ENCODE results near the gene TBC1D22B.

TBC1D22B gene, protein sequence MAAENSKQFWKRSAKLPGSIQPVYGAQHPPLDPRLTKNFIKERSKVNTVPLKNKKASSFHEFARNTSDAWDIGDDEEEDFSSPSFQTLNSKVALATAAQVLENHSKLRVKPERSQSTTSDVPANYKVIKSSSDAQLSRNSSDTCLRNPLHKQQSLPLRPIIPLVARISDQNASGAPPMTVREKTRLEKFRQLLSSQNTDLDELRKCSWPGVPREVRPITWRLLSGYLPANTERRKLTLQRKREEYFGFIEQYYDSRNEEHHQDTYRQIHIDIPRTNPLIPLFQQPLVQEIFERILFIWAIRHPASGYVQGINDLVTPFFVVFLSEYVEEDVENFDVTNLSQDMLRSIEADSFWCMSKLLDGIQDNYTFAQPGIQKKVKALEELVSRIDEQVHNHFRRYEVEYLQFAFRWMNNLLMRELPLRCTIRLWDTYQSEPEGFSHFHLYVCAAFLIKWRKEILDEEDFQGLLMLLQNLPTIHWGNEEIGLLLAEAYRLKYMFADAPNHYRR

DNA sequence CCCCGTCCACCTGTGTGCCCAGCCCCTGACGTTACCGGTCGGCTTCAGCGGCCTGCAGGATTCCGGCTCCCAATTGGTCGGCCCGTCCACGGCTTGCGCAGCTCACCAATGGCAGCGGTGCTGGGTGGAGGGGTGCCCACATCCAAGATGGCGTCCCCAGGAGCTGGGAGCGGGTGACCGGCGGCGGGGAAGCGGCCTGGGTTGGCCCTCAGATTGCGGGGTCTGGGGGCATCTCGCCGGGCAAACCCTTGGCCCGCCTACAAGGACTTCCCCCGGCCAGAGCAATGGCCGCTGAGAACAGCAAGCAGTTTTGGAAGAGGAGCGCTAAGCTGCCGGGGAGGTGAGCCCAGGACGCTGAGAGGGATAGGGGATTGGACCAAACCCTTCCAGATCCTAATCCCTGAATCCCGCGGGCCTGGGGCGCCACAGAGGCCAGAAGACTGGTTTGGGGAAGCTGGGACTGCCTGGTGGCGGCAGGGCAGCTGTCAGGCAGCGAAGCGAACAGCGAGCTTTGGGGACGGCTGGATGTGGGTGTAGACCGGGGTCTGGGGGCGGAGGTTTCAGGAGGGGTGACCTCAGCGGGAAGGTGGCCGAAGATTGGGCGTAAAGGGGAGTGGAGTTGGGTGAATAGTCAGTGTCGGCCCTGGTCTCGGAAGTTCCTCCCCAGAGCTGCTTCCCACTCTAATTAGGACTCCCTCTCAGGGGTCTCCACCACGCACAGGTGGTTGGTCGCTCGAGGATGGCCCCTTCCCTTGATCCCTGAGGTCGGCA is at the start of gene TBC1D22B, which contains the start of gene TMEM217:
Gene TBC1D22B (plus strand): TSS at position 139 of the 771 bp plus-strand sequence. CDS start 146 bp downstream, at position 285.
Gene TMEM217 (minus strand): TSS at position 511 of the 771 bp plus-strand sequence. CDS start 39,114 bp downstream, outside the sequence.
- ATAC-seq = peak; percentile 99

DNA sequence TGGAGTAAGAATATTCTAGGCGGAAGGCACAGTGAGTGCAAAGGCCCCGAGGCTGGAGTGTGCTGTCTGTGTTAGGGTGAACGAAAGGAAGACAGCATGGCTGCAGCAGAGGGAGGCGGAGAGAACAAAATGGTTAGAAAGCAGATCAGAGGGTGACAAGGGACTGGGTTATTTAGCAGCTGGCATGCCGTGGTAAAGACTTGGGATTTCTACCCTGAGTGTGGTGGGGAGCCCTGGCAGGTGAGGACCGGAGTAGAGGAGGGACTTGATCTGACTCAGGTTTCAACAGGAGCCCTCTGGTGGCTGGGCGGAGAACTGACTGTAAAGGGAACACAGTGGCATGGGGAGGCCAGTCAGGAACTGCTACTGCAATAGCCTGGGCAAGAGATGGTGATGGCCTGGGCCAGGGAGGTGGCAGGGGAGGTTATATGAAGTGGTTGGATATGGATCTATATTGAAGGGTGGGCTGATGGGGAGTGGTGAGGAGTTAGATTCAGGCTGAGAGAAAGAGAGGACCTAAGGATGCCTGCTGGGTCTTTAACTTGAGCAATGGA is 49.6 kb upstream of the TBC1D22B start:
- no peaks in the 10 kb centered on the region for H3K9me3 Mint-ChIP-seq
- H3K36me3 Mint-ChIP-seq = no peaks in the 10 kb centered on the region
- DNase-seq (ENCODE audit: low spot score in 2 of 2) (peak; percentile 85 to 96), ATAC-seq (peak; percentile 87)
- H3K27ac Mint-ChIP-seq = peak overlapping the region; percentile 80
- peaks cover 65% of the 10 kb centered on the region for H3K4me1 Mint-ChIP-seq
- H3K4me3 Mint-ChIP-seq = peak overlapping the region; percentile 38

More for the DNA sequence above, at the start of gene TBC1D22B, which contains the start of gene TMEM217:
- H3K4me3 Mint-ChIP-seq = peak within 1 kb of the TSS; percentile 95
- H3K27ac Mint-ChIP-seq = peak within 1 kb of the TSS; percentile 99
- H3K4me1 Mint-ChIP-seq = peaks cover 48% of the 10 kb centered on the region
- peaks cover 17% of the 10 kb centered on the region for H3K36me3 Mint-ChIP-seq
- DNase-seq (ENCODE audit: low spot score in 2 of 2) = peak; percentile 84 to 95
- no peaks in the 10 kb centered on the region for H3K9me3 Mint-ChIP-seq

DNA sequence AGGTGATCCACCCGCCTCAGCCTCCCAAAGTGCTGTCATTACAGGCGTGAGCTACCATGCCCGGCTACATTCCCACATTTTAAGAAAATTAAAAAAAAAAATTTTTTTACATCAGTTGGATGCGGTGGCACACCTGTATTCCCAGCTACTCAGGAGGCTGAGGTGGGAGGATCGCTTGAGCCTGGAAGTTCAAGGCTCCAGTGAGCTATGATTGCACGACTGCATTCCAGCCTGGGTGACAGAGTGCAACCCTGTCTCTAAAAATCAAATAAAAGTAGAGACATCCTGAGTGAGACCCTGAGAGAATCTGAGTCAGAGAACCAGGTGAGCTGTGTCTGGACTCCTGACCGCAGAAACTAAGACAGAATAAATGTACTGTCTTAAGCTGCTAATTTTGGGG is 48.8 kb upstream of the TBC1D22B start:
- no peaks in the 10 kb centered on the region for H3K9me3 Mint-ChIP-seq
- DNase-seq (ENCODE audit: low spot score in 2 of 2) (no peak), ATAC-seq (no peak)
- H3K4me1 Mint-ChIP-seq = peaks cover 59% of the 10 kb centered on the region
- H3K4me3 Mint-ChIP-seq = no peak overlapping the region
- no peaks in the 10 kb centered on the region for H3K36me3 Mint-ChIP-seq
- H3K27ac Mint-ChIP-seq = no peak overlapping the region

DNA sequence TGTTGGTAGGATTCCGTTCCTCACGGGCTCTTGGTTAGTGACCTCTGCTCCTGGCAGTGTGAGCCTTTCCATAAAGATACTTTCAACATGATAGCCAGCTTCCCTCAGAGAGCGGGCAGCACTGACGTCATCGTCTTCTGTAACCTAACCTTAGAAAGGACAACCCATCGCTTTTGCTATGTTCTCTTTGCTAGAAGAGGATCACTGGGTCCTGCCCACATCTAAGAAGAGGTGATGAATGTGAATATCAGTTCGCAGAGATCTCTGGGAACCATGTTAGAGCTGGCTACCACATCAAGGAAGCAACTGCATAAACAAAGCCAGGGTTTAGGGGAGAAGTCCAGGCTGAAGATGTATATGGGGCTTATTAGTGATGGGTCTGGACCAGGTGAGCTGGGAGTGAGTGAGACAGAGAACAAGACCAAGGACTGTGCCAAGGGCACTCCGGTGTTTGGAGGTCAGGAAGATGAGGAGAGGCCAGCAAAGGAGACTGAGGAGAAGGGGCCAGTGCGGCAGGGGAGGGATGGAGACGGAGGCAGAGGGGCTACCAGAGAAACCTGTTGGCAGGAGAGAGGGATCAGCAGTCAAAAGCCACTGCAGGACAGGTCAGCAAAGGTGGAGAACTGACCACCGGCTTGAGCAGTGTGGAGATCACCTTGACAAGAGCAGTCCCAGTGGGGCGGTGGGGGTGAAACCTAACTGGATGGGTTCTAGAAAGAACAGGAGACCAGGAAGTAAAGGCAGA is 47.9 kb upstream of the TBC1D22B start:
- DNase-seq (ENCODE audit: low spot score in 2 of 2) = no peak

DNA sequence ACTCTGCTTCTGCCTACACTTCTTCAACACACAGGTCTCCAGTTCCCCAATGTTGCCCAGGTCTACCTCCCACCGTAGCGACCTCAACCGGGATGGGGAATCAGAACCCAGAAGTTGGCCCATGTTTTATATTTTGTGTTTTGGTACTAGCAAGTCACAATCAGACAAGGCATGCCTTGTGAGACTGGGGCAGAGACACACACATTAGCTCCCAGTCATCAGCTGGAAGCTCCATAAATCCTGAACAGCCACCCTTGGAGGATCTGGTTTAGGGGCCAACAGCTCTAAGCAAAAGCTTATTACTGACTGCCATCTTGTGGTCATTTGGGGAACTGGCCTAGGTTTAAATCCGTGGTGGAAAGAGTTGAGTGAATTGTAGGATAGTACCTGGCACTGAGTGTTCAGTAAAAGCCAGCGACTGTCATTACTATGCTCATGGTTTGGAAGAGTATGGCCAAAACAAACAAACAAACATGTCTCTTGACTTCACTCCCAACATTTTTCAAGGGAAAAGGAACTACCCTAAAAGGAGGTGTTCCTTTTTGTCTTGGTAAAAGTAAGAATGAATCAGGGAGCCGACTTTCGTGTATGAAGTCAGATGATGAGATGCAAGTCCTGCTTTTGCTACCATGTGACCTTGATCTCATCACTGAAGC is 47.1 kb upstream of the TBC1D22B start:
- Mint-ChIP-seq H3K27ac (peak overlapping the region; percentile 65), H3K4me3 (no peak overlapping the region), H3K9me3 (no peaks in the 10 kb centered on the region), H3K4me1 (peaks cover 46% of the 10 kb centered on the region), H3K36me3 (no peaks in the 10 kb centered on the region)
- DNase-seq (ENCODE audit: low spot score in 2 of 2) (peak; percentile 81 to 90), ATAC-seq (peak; percentile 76)

More for the DNA sequence above, 47.9 kb upstream of the TBC1D22B start:
- no peak for ATAC-seq
- H3K27ac Mint-ChIP-seq = peak overlapping the region; percentile 65
- no peaks in the 10 kb centered on the region for H3K9me3 Mint-ChIP-seq
- H3K4me3 Mint-ChIP-seq = peak overlapping the region; percentile 0
- H3K36me3 Mint-ChIP-seq = no peaks in the 10 kb centered on the region
- H3K4me1 Mint-ChIP-seq = peaks cover 52% of the 10 kb centered on the region

DNA sequence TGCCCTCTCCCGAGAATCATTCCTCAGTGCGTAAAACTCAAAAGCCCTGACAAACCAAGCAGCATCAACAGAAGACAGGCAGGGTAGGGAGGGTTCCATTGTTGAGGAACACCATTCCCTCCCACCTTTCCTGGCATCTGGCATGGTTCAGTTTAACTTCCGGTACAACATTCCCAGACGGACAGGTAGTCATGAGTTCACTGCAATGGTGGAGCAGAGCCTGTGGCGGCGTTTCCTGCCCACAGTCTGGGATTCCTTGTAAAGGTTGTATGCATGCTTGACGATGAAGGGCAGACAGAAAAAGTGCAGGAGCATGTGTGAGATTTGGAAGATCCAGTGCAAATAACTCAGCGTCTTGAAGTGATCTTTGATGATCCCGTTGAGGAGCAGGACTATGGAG is 45.3 kb upstream of the TBC1D22B start:
- no peak overlapping the region for H3K27ac Mint-ChIP-seq
- H3K4me3 Mint-ChIP-seq = no peak overlapping the region
- peaks cover 28% of the 10 kb centered on the region for H3K4me1 Mint-ChIP-seq
- ATAC-seq (no peak), DNase-seq (ENCODE audit: low spot score in 2 of 2) (no peak)
- no peaks in the 10 kb centered on the region for H3K36me3 Mint-ChIP-seq
- H3K9me3 Mint-ChIP-seq = no peaks in the 10 kb centered on the region

DNA sequence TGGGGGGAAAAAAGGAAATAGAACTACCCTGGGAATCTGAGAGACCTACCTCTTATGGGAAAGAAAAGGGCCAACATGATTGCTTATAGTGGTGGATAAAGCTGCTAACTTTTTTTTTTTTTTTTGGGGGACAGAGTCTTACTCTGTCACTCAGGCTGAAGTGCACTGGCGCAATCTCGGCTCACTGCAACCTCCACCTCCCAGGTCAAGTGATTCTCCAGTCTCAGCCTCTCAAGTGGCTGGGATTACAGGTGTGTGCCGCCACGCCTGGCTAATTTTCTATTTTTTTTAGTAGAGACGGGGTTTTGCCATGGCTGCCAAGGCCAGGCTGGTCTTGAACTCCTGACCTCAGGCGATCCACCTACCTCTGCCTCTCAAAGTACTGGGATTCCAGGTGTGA is 39.5 kb upstream of the TBC1D22B start:
- Mint-ChIP-seq H3K36me3 (no peaks in the 10 kb centered on the region), H3K27ac (no peak overlapping the region), H3K4me3 (no peak overlapping the region), H3K9me3 (no peaks in the 10 kb centered on the region), H3K4me1 (peaks cover 11% of the 10 kb centered on the region)
- ATAC-seq (no peak), DNase-seq (ENCODE audit: low spot score in 2 of 2) (no peak)

DNA sequence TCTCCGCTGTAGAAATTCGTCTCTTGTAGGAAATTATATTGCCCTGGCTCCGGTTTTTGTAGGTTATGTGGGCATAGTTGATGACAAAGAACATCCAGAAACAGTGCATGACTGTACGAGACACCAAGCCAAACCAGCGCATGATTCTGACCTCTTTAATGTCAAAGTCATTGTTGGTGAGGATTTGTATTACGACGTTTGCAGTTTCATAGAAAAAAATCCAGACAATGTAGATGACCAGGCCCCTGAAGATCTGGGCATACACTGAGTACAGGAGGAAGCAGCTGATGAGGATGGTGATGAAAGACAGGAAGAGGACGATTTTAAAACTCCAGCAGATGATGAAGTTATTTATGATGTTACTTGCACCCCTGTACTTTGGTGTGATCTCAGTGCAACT is 39.1 kb upstream of the TBC1D22B start:
- ATAC-seq (no peak), DNase-seq (ENCODE audit: low spot score in 2 of 2) (no peak)
- no peaks in the 10 kb centered on the region for H3K9me3 Mint-ChIP-seq
- no peak overlapping the region for H3K4me3 Mint-ChIP-seq
- no peaks in the 10 kb centered on the region for H3K36me3 Mint-ChIP-seq
- H3K4me1 Mint-ChIP-seq = peaks cover 12% of the 10 kb centered on the region
- no peak overlapping the region for H3K27ac Mint-ChIP-seq

DNA sequence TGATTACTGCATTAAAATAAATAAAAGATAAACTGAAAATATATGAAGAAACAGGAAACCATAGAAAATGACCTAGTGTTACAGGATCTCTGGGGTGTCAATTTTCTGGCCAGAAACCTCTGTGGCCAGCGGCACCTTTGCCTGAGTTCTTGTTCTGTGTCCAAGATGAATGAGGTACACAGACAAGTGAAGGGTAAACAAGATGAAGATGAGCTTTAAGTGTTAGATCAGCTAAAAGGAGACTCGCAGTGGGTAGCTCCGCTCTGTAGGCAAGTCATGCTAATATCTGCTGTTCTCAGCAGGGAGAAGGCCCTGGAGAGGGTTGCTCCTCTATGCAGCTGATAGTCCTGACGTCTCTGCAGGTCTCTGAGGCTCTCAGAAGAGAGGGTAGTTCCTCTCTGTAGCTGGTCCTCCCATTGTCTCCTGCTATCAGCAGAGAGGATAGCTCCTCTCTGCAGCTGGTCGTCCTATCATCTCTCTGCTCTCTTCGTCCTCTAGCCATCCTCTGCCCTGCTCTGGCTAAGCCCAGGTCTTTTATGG is 35.9 kb upstream of the TBC1D22B start:
- Mint-ChIP-seq H3K27ac (no peak overlapping the region), H3K4me1 (peaks cover 12% of the 10 kb centered on the region), H3K4me3 (peak overlapping the region; percentile 68), H3K36me3 (no peaks in the 10 kb centered on the region), H3K9me3 (no peaks in the 10 kb centered on the region)
- no peak for DNase-seq (ENCODE audit: low spot score in 2 of 2)
- ATAC-seq = no peak

GRCh38 chr6:37222125-37222967 is 35.2 kb upstream of the TBC1D22B start:
- ATAC-seq (peak; percentile 98), DNase-seq (ENCODE audit: low spot score in 2 of 2) (peak; percentile 56 to 86)
- no peaks in the 10 kb centered on the region for H3K36me3 Mint-ChIP-seq
- H3K4me1 Mint-ChIP-seq = peaks cover 12% of the 10 kb centered on the region
- no peak overlapping the region for H3K27ac Mint-ChIP-seq
- peak overlapping the region; percentile 68 for H3K4me3 Mint-ChIP-seq
- no peaks in the 10 kb centered on the region for H3K9me3 Mint-ChIP-seq

- peaks cover 12% of the 10 kb centered on the region for H3K4me1 Mint-ChIP-seq
- peak overlapping the region; percentile 68 for H3K4me3 Mint-ChIP-seq
- no peak overlapping the region for H3K27ac Mint-ChIP-seq
- DNase-seq (ENCODE audit: low spot score in 2 of 2) = no peak
- no peaks in the 10 kb centered on the region for H3K36me3 Mint-ChIP-seq
- ATAC-seq = no peak
- no peaks in the 10 kb centered on the region for H3K9me3 Mint-ChIP-seq
These were observed 34.6 kb upstream of the TBC1D22B start for GRCh38 chr6:37222992-37223391.

DNA sequence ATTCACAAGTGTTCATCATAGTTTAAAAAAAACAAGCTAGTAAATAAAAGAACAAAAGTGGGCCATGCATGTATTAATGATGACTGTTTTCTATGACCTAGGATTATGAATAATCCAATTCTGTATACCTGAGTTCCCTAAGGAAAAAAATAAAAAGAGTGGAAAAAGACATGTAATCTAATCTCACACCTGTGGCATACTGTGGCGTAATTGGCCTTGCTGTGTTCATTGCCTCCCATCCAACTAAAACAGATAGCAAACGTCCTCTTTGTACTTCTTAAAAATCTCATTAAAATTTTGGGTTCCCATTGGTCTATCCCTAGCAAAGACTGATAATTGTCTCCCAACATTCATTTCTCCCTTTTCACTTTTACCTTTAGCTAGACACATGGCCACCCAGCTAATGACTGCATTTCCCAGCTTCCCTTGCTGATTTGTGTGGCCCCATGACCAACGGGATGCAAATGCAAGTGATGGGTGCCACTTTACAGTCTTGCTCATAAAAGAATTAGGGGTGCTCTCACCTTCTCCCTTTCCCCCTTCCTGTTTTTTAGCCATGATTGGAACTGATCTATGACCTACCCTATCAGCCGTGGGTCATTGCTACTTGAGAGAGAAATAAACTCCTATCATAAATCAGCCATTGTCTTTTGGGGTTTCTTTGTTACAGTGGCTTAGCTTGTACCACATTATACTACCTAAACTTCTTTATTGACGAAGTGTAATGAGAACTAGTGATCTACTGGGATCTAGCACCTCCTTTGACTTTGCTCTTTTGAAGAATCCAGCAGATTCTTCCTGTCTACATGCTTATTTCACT is 32.0 kb upstream of the TBC1D22B start:
- DNase-seq (ENCODE audit: low spot score in 2 of 2) = no peak
- H3K36me3 Mint-ChIP-seq = peaks cover 5% of the 10 kb centered on the region
- peaks cover 23% of the 10 kb centered on the region for H3K4me1 Mint-ChIP-seq
- ATAC-seq = no peak
- H3K27ac Mint-ChIP-seq = no peak overlapping the region
- no peak overlapping the region for H3K4me3 Mint-ChIP-seq
- H3K9me3 Mint-ChIP-seq = no peaks in the 10 kb centered on the region

DNA sequence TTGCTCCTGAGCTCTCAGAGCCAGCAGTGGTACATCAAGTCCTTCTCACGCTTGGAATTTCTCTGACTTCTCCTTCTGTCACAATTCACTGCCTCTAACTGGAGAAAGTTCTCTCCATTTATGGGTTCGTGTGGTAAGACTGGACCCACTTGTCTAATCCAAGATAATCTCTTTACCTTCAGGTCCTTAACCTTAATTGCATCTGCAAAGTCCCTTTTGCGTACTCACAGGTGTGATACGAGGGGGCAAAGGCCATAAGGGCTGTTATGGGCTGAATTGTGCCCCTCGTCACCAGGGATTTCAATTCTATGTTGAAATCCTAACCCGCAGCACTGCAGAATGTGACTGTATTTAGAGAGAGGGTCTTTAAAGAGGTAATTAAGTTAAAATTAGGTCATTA is 27.5 kb upstream of the TBC1D22B start:
- DNase-seq (ENCODE audit: low spot score in 2 of 2) = no peak
- H3K27ac Mint-ChIP-seq = no peak overlapping the region
- H3K4me3 Mint-ChIP-seq = no peak overlapping the region
- peaks cover 11% of the 10 kb centered on the region for H3K4me1 Mint-ChIP-seq
- no peaks in the 10 kb centered on the region for H3K9me3 Mint-ChIP-seq
- no peak for ATAC-seq
- H3K36me3 Mint-ChIP-seq = peaks cover 5% of the 10 kb centered on the region
